Hematopoietic multipotent progenitor cell treated with erythropoietin and hydrocortisone succinate and interleukin-3 and kit ligand, for 8 days (in vitro differentiated cells): ENCODE measurements around the gene PTPRK.

ENCODE experiments used
- DNase-seq: peaks from one replicate; pipeline ENCODE4 v3.0.0-alpha.2; 2015

PTPRK gene

GRCh38 chr6:128337619-128338018, 182.8 kb downstream of the PTPRK start:
- no peak for DNase-seq

GRCh38 chr6:128336436-128337095, 183.8 kb downstream of the PTPRK start:
- DNase-seq, result no peak

GRCh38 chr6:128335963-128336362, 184.4 kb downstream of the PTPRK start:
- DNase-seq, result no peak

GRCh38 chr6:128333581-128334223, 186.7 kb downstream of the PTPRK start:
- no peak for DNase-seq

- DNase-seq, result peak; percentile 34
These were observed 192.5 kb downstream of the PTPRK start for GRCh38 chr6:128327890-128328289.

GRCh38 chr6:128323011-128323410, 197.4 kb downstream of the PTPRK start:
- DNase-seq, result no peak

GRCh38 chr6:128319946-128320345, 200.5 kb downstream of the PTPRK start:
- no peak for DNase-seq

- no peak for DNase-seq
These were observed 201.2 kb downstream of the PTPRK start for GRCh38 chr6:128319157-128319556.

GRCh38 chr6:128316258-128316929, 204.0 kb downstream of the PTPRK start:
- no peak for DNase-seq

- DNase-seq, result no peak
These were observed 206.2 kb downstream of the PTPRK start for GRCh38 chr6:128314190-128314589.

GRCh38 chr6:128311944-128312570, 208.3 kb downstream of the PTPRK start:
- no peak for DNase-seq

- DNase-seq, result no peak
These were observed 209.9 kb downstream of the PTPRK start for GRCh38 chr6:128310451-128310850.

- no peak for DNase-seq
These were observed 212.7 kb downstream of the PTPRK start for GRCh38 chr6:128307671-128308070.

GRCh38 chr6:128305976-128306375, 214.4 kb downstream of the PTPRK start:
- DNase-seq, result no peak

GRCh38 chr6:128305228-128305627, 215.2 kb downstream of the PTPRK start:
- no peak for DNase-seq

- DNase-seq, result no peak
These were observed 216.5 kb downstream of the PTPRK start for GRCh38 chr6:128303870-128304269.

- DNase-seq, result no peak
These were observed 217.5 kb downstream of the PTPRK start for GRCh38 chr6:128302942-128303341.

- DNase-seq, result no peak
These were observed 224.7 kb downstream of the PTPRK start for GRCh38 chr6:128295670-128296069.

GRCh38 chr6:128290221-128290620, 230.2 kb downstream of the PTPRK start:
- DNase-seq, result no peak

- no peak for DNase-seq
These were observed 236.3 kb downstream of the PTPRK start for GRCh38 chr6:128284128-128284527.

GRCh38 chr6:128282961-128283360, 237.4 kb downstream of the PTPRK start:
- no peak for DNase-seq

GRCh38 chr6:128280960-128281359, 239.4 kb downstream of the PTPRK start:
- DNase-seq, result no peak

- DNase-seq, result no peak
These were observed 240.3 kb downstream of the PTPRK start for GRCh38 chr6:128280066-128280465.

- DNase-seq, result no peak
These were observed 241.6 kb downstream of the PTPRK start for GRCh38 chr6:128278836-128279235.
